Activated gamma-delta T cell treated with Interleukin-2 at 50 U/mL for 16 hours (primary cell): ENCODE data around the gene PPT2.
"Not testable (repeated sequence)": the region's sequence is repeated elsewhere in the genome, so short reads cannot be mapped to it uniquely, and the experiment has no call there.

Source experiments
- DNase-seq: peaks from one replicate; pipeline ENCODE4 v3.0.0-alpha.2; 2020

The PPT2 gene

DNA sequence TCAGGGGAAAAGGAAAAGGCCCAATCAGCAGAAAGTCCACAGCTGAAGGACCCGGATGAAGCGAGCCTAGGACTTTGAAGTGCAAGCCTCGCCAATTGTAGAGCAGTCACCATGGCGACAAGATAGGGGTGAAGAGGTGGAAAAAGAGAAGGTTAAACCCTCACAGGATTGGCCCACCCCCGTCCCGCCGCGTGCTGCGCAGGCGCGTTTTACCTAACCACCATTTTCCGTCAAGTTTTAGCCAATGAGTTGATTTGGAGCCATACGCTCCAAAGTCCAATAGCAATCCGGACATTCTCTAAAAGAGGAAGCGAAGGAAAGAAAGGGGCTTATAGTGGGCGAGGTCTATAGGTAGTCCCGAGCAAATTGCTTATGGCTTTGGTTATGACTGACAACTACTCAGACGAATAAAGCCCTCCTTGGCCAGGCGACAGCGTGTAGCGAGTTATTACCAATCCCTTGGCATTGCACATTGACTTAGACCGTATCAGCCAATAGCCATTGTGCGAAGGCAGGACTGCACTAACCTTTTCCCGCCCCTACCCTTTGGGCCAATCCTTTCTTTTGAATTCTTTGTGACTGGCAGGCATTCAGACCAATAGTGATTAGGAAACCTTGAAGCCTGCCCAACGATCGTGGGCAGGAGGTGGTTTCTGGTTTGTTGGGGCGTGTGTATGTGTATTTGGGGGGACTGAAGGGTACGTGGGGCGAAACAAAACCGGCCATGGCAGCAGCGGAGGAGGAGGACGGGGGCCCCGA lies 24.0 kb downstream of the PPT2 start, which contains the start of gene RNF5:
TSS of gene RNF5 (plus strand) at position 618 of the 759 bp plus-strand sequence. CDS start at position 725, 107 bp downstream.
- DNase-seq = peak; percentile 93

DNA sequence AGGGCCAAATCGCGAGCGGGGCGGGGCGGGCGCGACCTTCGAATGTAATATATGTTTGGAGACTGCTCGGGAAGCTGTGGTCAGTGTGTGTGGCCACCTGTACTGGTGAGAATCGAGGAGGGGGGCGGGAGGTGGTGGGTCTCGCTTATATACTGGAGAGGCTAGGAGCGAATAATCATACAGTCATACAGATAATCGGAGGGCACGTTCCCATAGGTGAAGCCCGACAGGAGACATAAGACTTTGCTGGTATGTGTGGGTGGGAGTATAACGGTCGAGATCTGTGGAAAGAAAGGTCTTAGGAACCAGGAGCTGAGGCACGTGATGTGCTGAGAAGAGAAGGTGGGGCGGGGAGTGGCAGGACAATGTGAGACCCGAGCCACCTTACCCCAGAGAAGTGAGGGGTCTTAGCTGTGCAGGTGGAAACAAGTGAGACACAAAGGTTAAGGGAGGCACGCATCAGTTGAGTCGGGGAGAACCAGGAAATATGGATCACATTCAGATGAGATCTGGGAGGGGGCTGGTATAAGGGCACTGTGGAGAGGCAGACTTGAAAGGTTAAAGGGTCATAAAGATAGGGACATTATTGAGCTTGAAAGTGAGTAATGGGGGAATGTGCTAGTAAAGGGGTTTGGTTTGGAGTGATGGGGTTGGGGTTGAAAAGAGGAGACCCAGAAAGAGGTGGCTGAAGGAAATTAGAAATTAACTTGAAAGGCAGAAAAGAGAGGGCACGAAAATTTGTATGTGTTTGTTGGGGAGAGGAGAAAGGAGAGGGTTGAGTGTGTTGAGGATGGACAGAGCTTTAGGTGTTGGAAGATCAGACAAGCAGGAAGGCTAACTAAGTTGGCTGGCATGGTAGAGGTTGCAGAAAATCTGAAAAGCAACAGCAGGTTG lies 24.9 kb downstream of the PPT2 start:
- no peak for DNase-seq

DNA sequence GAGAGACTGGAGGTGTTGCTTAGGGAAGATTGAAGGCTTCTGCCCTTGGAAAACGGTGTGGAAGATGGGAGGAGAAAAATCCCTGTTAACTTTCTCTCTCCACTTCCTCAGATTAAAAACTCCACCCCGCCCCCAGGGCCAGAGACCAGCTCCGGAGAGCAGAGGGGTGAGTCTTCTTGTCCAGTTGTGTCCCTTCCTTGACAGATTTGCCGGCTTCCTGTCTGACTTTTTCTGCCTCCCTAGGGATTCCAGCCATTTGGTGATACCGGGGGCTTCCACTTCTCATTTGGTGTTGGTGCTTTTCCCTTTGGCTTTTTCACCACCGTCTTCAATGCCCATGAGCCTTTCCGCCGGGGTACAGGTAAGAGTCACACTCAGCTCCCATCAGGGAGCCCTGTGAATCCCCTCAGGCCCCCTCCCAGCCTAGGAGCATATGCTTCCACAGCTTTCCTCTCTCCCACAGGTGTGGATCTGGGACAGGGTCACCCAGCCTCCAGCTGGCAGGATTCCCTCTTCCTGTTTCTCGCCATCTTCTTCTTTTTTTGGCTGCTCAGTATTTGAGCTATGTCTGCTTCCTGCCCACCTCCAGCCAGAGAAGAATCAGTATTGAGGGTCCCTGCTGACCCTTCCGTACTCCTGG lies 25.9 kb downstream of the PPT2 start:
- DNase-seq = no peak

DNA sequence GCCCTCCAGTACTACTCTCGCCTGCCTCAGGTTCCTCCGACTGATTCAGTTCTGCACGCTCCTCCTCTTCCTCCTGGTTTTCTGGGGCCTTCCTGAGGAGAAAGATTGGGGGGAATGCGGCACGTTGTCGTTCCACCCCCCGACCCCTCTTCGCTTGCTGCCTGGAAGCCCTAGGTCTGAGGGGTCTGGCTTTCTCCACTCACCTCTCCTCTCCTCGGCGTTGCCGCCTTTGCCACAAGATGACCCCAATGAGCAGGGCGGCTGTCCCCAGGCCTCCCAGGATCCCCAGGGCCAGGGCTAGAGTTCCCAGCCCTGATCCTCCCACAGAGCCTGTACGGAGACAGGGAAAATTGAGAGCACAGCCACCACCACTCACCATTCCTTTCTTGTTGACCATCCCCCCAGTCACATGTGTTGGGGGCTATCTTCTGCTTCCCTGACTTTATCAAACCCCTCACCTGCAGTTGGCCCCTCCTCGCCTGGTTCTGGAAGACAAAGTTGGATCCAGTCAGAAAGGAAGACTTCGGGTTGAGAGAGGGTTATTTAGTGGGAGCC lies 27.3 kb downstream of the PPT2 start:
- DNase-seq = no peak

DNA sequence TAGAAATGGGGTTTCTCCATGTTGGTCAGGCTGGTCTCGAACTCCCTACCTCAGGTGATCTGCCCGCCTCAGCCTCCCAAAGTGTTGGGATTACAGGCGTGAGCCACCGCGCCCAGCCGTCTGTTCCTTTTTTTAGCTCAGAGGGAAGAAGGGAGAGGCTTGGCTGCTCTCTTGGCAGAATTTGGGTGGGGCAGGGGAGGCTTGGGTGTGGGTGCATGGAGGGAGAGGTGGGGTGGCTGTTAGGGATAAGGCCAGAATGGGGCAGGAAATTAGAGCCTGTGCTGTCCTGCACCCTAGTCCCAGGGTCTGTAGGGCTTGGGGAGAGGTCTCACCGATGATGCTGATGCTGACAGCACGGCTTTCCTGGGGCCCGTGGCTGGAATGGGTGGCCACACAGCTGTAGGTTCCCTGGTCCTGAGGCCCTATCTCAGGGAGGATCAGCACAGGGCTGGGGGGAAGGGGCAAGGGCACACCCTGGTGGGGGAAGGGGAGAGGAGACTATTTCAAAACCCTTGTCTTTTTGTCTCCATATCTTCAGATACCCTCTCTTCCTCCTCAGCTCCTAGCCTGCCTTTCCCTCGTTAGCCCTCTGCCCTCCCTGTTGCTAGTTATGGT lies 28.1 kb downstream of the PPT2 start:
- no peak for DNase-seq

DNA sequence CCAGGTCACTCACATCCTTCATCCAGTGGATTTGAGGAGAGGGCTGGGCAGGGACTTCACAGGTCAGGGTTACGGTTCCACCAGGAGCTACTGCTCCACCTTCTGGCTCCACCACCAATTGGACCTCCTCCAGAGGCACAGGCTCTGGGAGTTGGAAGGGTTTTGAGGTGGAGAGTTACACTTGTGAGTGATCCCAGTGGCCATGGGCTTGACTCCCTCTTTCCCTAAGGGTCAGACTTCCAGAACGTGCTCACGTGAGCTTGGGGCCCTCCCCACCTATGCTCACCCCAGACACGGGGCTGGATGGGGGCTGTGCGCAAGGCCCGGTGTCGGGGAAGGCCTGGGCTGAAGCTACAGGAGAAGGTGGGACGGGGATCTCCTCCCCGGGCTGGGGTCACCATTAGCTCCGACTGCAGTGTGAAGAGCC lies 28.6 kb downstream of the PPT2 start:
- no peak for DNase-seq

DNA sequence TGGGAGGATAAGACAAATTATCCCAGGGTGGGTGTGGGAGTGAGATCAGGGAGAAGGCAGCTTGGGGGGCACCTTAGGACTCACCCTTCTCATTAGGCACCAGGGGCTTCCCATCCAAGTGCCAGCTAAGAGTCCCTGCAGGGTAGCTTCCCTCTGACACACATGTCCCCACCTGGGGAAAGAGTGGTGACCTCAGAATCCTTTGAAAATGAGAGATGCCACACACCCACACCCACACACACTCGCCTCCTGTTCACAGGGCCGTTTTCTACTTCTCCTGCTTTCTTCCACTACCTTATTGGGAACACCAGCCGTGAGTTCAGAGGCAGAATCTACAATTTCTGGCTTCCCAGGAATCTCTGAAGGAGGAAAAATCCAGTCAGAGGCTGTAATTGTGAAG lies 29.1 kb downstream of the PPT2 start:
- DNase-seq = no peak

DNA sequence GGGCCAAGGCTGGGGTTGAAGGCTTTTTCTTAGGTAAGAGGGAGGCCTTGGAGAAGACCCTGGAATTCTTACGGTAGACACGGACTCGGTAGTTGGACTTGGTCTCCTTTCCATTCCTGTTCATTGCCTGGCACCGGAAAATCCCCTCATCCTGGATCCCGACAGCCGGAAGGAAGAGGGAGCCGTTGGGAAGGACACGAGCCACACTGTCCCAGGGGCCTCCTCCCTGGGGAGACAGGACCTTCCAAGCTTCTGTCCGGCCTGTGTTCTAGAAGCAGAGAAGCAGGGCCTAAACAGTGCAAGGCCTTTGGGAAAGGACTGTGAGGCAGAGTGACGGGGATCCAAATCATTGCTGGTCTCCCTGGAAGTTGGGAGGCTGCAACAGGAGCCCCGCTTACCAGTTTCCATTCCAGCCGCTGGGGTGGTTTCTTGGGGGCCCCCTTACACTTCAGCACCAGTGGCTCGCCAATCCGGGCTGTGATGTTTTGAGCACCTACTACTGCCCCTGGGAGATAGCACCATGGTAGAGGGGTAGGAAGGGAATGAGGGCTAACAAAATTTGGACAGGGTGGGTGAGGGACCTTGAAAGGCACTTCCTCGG lies 29.6 kb downstream of the PPT2 start:
- DNase-seq = no peak

DNA sequence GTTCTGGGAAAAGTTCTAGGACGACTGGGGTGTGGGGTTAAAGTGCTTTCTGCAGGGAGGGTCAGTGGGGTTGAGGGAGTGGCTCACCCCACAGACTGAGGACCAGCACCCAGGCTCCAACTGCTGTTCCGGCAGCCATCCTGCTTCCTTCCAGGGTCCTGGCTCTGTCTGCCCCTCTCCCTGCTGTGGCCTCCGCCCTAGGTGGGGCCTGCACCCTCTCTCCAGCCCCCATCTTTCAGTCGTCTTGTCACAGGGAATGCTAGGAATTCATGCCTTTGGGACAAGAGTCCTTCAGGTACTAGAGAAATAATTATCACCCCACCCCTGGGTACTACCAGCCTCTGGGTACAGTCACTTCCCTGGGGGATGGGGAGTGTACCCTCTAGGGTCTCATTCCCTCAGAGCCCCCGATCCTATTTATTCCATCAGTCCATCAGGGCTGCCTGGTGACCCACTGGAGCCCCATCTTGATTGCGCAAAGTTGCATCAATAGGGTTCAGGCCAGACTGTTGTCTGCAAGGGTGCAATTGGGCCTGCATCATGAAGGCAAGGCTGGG lies 30.2 kb downstream of the PPT2 start, which contains the start of gene AGER:
TSS of gene AGER (minus strand) at position 170 of the 557 bp plus-strand sequence. CDS start at position 139, 31 bp downstream.
- DNase-seq = no peak

DNA sequence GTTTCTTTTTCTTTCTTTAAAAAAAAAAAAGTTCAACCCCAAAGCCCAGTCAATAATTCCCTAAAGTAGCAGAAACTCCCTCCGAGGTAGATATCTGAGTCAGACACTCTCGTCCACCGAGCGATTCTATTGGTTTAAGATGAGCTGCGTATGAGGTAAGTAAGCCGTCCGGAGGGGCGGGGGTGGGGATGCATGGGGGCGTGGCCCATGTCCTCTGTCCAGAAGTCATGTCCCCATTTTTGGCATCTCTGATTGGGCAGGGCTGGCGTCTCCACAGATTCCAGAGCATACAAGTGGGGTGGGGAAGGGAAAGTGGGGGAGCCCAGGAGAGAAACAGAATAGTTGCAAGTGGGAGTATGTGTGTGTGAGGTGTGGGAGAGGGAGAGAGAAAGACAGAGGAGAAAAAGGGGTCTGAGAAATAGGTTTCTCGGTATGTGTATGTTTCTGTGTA lies 31.8 kb downstream of the PPT2 start:
- DNase-seq = not testable (repeated sequence)

DNA sequence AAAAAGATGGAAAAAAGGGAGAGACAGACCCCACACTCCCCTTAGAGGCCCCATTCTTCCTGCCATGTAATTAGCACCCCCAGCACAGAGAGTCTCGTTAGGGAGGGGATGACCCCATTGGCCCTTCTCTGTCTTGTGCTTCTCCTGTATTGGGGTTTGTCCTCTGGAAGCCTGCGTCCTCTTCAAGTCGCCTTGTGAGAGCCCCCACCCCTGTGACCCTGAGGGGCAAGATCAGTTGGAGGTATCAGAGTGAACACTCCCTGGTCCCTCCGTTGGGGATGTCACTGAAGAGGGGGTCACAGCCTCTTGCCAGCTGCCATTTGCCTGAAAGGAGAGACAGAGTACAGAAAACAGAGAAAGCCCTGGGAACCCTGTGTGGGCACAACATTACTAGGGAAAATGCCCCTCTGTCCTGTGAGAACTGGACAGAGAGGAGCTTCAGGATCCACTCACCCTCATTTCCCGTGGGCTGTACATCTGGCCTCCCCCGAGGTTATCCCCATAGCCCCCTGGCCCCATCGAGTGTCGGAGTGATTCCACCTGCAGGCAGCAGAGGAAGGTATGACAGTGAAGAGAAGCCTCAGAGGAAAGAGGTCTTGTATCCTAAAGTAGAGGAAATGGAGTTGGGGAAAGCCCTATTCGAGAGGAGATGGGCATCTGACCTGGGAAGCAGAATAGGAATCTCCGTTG lies 32.4 kb downstream of the PPT2 start:
- DNase-seq = not testable (repeated sequence)

DNA sequence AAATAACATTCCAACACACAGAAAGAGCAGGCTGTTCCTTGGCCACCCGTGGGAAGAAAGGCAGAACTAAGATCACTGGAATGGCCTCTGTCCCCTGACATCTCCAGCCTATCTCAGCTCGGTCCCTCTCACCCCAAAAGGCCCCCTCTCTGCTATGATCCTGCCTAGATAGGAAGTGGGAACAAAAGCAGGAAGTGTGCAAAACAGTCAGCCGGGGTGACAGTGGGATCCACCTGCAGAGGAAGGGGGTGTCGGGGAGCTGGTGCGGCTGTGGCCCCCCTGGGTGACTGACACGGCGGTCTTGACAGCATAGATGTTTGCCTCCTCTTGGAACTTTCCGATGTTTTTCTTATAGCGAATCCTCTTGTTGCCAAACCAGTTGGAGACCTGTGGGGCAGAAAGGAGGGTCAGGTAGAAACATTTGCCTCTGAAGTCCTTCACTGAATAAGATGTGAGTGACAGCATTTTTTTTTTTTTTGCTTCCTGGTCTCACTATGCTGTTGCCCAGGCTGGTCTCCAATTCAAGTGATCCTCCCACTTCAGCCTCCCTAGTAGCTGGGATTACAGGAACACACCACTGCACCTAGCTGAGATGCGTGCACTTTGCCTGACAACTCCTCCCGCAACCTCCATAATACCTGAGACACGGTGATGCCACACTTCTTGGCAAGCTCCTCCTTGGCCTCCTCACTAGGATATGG lies 33.2 kb downstream of the PPT2 start:
- DNase-seq = no peak

DNA sequence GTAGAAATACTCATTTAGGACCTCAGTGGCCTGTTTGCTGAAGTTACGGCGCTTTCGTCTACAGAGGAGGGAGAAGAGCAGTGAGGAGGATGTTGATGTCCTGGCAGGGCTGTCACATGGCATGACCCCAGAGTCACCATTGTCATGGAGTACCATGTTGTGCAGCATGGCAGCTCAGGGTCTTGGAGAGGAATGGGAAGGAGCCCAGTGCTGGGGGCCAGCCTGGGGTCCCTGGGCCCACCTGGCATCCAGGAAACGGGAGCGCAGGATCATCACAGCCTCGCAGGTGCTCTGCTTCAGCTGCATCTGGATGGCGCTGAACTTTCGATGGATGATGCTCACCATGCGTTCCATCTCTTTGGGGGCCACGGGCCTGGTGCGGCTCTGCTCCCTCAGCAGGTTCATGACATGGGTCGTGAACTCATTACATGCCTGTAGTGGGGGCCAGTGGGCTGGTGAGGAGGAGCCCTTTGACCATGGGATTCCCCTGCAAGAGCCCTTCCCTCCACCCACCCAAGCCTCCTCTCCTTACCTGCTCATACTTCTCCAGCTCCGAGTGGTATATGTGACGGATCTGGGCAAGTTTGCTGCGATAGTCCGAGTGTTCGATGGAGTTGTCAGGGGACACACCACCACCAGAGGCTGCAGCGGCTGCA lies 33.9 kb downstream of the PPT2 start:
- not testable (repeated sequence) for DNase-seq

DNA sequence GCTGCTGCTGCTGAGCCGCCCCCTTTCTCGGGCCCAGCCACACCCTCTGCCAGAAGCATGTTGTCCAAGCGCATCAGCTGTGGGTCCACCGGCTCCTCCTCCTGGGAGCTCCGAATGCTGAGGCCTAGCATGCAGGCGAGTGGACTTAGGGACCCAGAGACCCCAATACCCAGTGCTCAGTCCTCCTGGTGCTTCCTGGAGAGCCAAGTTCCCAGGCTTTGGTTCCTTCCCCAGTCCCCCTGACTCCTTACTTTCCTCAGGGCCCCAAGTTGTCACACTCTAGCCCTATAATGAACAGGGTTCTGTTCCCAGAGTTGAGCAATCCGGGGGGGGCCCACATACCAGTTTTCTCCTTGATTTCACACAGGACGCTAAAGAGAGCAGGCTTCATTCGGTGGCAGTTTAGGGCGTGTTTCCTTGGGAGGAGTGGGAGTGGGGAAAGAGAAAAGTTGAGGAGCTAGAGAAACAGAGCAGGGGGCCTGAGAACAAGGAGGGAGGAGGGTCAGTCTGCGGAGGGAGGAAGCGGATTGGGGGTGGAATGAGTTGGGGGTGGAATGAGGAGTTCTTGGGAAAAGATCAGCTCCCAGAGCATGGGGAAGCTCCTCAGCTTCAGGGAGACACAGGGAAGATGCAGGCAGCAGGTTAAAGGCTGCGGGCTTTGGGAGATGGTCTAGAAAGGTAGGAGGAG lies 34.6 kb downstream of the PPT2 start:
- no peak for DNase-seq

DNA sequence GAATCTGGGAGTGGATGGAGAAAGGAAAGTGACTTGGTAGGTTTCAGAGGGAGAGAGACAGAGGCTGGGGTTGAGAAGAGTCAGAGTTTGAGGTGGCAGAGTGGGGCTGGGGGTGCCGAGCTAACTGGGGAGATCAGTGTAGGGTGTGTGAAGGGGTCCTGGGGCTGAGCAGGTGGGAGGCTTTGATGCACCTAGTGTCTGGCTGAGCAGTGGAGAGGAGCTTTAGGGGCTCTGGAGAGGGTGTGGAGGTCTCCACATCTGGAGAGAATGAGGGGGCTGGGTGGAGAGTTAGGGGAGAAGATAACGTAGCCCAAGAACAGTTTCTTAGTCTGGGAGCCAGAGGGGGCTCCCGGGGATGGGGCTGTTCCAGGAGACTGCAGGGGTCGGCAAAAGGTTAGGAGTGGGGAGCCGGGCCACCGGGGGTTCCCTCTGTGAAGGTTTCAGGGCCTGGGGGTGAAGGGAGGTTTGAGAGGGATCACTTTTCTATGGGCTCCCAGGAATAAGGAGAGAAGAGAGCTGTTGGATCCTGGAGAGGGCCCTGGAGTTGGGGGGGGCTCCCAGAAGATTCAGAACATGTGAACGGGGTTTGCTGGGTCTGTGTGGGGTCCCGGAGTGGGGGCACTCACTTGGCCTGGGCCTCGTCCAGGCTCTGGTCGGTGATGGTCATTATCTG lies 35.3 kb downstream of the PPT2 start:
- no peak for DNase-seq

DNA sequence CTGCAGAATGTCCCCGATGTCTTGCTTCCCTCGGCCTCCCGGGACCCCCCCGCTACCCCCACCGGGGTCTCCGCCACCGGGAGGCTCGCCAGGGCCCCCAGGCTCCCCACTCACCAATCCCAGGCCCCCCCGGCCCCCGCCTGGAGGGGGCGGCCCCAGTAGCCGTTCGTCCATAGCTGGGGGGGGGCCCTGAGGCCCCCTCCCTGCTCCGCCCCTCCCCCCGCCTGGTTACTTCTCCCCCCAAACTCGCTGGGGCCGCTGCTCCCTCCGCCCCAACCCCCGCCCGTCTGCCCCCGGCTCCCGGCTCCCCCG lies 35.8 kb downstream of the PPT2 start:
- no peak for DNase-seq

DNA sequence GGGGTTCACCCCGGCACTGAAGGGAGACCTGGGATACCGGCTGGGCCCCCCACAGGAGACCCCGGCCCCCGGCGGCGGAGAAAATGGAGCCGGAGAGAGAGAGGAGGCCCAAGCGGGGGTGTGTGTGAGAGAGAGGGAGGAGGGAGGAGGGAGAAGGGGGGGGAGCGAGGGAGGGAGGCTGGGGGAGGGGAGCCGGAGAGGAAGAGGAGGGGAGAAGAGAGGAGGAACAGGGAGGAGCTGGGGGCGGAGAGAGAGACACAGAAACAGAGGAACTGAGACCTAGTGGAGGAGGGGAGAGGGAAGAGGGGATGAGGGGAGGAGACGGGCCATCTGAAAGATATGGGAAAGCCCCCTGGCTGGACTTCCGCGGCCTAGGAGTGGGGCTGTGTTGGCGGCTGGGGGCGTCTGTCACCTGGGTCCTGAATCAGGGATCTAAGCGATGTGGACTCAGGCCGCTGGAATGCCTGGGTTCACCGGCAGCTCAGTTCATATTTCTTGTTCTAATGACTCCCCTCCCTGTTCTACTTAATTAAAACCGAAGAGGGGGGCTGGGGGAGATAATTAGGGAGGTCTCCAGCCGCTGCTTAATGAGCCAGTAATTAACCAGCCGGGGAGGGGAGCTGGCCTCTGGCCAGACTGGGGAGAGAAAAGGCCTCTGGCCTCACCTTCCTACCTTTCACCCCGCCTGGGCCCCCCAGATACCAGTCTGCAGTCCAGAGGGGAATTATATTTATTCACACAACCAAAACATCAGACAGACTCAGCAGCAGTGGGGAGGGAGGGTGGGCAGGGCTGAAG lies 36.3 kb downstream of the PPT2 start, which contains the start of gene PBX2:
TSS of gene PBX2 (minus strand) at position 149 of the 798 bp plus-strand sequence. CDS start 287 bp downstream, outside the sequence.
- peak; percentile 79 for DNase-seq
